NCI-H2227 (cell line): ENCODE data around the gene IL6.
"Not testable (repeated sequence)": the region's sequence is repeated elsewhere in the genome, so short reads cannot be mapped to it uniquely, and the experiment has no call there.

ENCODE experiments used
- DNase-seq: peaks from one replicate; lab custom pipeline; 2025; ENCODE audit not compliant: unreplicated experiment; lab: John Stamatoyannopoulos, UW

Gene IL6

GRCh38 chr7:22726907-22727713 is at the start of gene IL6:
IL6 (plus strand) TSS chr7:22727200; CDS start chr7:22727263, 63 bp downstream.
- peak; percentile 56 for DNase-seq

- DNase-seq: not testable (repeated sequence)
These were observed 49.7 kb upstream of the IL6 start for GRCh38 chr7:22677263-22677662.

- DNase-seq: no peak
These were observed 49.3 kb upstream of the IL6 start for GRCh38 chr7:22677680-22678079.

- DNase-seq: no peak
These were observed 46.5 kb upstream of the IL6 start for GRCh38 chr7:22680482-22680911.

- no peak for DNase-seq
These were observed 45.7 kb upstream of the IL6 start for GRCh38 chr7:22681312-22681711.

GRCh38 chr7:22681852-22682657 is 44.9 kb upstream of the IL6 start:
- no peak for DNase-seq

GRCh38 chr7:22683379-22683778 is 43.6 kb upstream of the IL6 start:
- no peak for DNase-seq

GRCh38 chr7:22686620-22687019 is 40.4 kb upstream of the IL6 start:
- DNase-seq: no peak

GRCh38 chr7:22688084-22688483 is 38.9 kb upstream of the IL6 start:
- DNase-seq: no peak

- not testable (repeated sequence) for DNase-seq
These were observed 38.1 kb upstream of the IL6 start for GRCh38 chr7:22688934-22689333.

- DNase-seq: no peak
These were observed 32.3 kb upstream of the IL6 start for GRCh38 chr7:22694597-22695207.

- no peak for DNase-seq
These were observed 31.4 kb upstream of the IL6 start for GRCh38 chr7:22695476-22696132.

GRCh38 chr7:22696541-22697228 is 30.3 kb upstream of the IL6 start:
- no peak for DNase-seq

GRCh38 chr7:22697322-22697859 is 29.6 kb upstream of the IL6 start:
- DNase-seq: no peak

- DNase-seq: no peak
These were observed 29.0 kb upstream of the IL6 start for GRCh38 chr7:22697876-22698606.

- DNase-seq: no peak
These were observed 28.2 kb upstream of the IL6 start for GRCh38 chr7:22698767-22699166.

GRCh38 chr7:22700559-22701002 is 26.4 kb upstream of the IL6 start:
- DNase-seq: no peak

- no peak for DNase-seq
These were observed 24.5 kb upstream of the IL6 start for GRCh38 chr7:22702516-22702915.

- not testable (repeated sequence) for DNase-seq
These were observed 23.7 kb upstream of the IL6 start for GRCh38 chr7:22703107-22703855.
